Measurements from ENCODE around the gene NHLRC3. TPM values are rescaled to one million over a fixed set of nuclear protein-coding genes. Genes with fewer than 3 reads are reported as not detected.

NHLRC3 gene
- total RNA-seq, 2 donors from 2014 or later = 20.1 to 21.0 TPM

DNA sequence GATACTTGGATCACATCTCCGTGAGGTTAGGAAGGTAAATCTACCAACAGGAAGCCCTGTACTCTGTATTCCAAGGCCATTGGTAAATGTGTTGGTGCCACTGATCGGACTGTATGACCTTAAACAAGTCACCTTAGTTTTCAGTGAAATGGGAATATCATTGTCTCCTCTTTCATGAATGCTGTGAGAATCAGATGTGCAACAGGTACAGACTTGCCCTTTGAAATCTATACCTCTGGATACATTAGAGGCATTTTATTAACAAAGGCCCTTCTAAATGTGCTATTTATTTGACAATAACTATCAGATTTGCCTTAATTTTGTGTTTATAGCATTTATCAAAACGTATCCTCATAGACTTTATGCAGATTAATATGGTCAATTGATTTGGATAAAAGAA is 11.0 kb downstream of the NHLRC3 start:
- ATAC-seq (no peak), DNase-seq (no peak)
- H3K9me3 ChIP-seq = no peaks in the 10 kb centered on the region
- intact Hi-C loops (cut with DNase I) = no loop called here
- H3K4me3 ChIP-seq = no peak overlapping the region
- WGBS, 2 donors = 82 to 90% methylated on average over 3 of the region's 3 CpGs
- no peak overlapping the region for H3K27ac ChIP-seq
- H3K4me1 ChIP-seq = no peaks in the 10 kb centered on the region
- H3K36me3 ChIP-seq (replicated peaks in 1 of 2; ENCODE audit: insufficient read depth in 1 of 2, low read depth in 2 of 2) = peaks cover 0 to under 1% of the 10 kb centered on the region in 2 donors
- H3K27me3 ChIP-seq = no peaks in the 10 kb centered on the region
- TF ChIP-seq, protein P1, sequence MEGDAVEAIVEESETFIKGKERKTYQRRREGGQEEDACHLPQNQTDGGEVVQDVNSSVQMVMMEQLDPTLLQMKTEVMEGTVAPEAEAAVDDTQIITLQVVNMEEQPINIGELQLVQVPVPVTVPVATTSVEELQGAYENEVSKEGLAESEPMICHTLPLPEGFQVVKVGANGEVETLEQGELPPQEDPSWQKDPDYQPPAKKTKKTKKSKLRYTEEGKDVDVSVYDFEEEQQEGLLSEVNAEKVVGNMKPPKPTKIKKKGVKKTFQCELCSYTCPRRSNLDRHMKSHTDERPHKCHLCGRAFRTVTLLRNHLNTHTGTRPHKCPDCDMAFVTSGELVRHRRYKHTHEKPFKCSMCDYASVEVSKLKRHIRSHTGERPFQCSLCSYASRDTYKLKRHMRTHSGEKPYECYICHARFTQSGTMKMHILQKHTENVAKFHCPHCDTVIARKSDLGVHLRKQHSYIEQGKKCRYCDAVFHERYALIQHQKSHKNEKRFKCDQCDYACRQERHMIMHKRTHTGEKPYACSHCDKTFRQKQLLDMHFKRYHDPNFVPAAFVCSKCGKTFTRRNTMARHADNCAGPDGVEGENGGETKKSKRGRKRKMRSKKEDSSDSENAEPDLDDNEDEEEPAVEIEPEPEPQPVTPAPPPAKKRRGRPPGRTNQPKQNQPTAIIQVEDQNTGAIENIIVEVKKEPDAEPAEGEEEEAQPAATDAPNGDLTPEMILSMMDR (IDR thresholded peaks at IDR 0.05) = no peak
- TF ChIP-seq POLR2A (IDR thresholded peaks at IDR 0.05) = no peak

DNA sequence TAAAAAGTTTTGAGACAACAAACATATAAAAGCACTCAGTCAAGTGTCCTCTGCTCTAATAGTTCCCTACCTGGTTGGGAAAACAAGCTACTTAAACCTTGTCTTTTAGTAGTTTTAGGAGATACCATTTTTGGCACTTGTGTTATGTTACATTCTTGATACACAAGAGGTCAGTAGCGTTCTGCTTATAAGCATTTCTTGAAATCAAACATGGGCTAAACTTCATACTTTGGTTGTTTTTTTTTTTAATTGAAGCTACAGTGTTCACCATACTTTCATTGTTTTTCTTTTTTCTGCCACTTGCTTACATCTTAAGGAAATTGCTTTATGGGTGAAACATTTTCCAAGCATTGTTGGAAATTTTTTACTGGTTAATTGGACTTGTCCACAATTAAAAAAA is 12.9 kb downstream of the NHLRC3 start:
- intact Hi-C loops (cut with DNase I) = no loop called here
- H3K36me3 ChIP-seq (replicated peaks in 1 of 2; ENCODE audit: insufficient read depth in 1 of 2, low read depth in 2 of 2) = no peaks in the 10 kb centered on the region
- TF ChIP-seq, protein P1 (IDR thresholded peaks at IDR 0.05) = peak in 4 of 7 experiments; percentile 11 to 30 (median 22)
- TF ChIP-seq POLR2A (IDR thresholded peaks at IDR 0.05) = no peak
- ATAC-seq = no peak
- H3K27me3 ChIP-seq = no peaks in the 10 kb centered on the region
- DNase-seq = no peak
- WGBS, 2 donors = 26 to 42% methylated on average over 1 of the region's 1 CpG
- H3K4me1 ChIP-seq = no peaks in the 10 kb centered on the region
- H3K27ac ChIP-seq = no peak overlapping the region
- H3K9me3 ChIP-seq = no peaks in the 10 kb centered on the region
- no peak overlapping the region for H3K4me3 ChIP-seq

DNA sequence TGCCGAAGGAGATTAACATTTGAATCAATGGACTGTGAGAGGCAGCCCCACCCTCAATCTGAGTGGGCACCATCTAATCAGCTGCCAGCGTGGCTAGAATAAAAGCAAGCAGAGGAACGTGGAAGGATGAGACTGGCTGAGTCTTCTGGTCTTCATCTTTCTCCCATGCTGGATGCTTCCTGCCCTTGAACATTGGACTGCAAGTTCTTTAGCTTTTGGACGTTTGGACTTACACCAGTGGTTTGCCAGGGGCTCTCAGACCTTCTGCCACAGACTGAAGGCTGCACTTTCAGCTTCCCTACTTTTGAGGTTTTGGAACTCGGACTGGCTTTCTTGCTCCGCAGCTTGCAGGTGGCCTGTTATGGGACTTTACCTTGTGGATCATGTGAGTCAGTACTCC is 14.7 kb downstream of the NHLRC3 start:
- intact Hi-C loops (cut with DNase I) = no loop called here
- Histone ChIP-seq H3K4me1 (no peaks in the 10 kb centered on the region), H3K4me3 (no peak overlapping the region), H3K9me3 (no peaks in the 10 kb centered on the region), H3K27me3 (no peaks in the 10 kb centered on the region), H3K27ac (no peak overlapping the region), H3K36me3 (replicated peaks in 1 of 2; ENCODE audit: insufficient read depth in 1 of 2, low read depth in 2 of 2) (no peaks in the 10 kb centered on the region)
- ATAC-seq (no peak), DNase-seq (no peak)
- TF ChIP-seq POLR2A (IDR thresholded peaks at IDR 0.05) = no peak
- WGBS, 2 donors = 67 to 77% methylated on average over 6 of the region's 6 CpGs

DNA sequence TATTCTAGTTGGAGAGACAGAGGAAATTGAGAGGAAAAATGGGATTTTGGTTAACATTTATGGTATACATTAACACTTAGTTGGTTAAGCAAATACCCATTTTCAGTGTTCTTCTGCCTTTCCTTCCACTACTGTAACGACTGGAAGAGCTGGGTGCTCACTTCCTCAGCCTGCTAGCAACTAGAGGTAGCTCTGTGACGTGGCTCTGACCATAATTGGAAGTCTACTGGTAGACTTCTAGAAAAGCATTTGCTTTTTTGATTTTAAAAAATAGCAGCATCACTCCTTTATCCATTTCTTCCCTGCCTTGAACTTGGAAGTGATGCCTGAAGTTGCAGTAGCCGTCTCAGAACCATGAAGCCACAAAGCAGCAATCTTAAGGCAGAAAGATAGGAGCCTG is 15.9 kb downstream of the NHLRC3 start:
- H3K27me3 ChIP-seq = no peaks in the 10 kb centered on the region
- intact Hi-C loops (cut with DNase I) = no loop called here
- TF ChIP-seq, protein P1 (IDR thresholded peaks at IDR 0.05) = no peak
- TF ChIP-seq POLR2A (IDR thresholded peaks at IDR 0.05) = no peak
- no peaks in the 10 kb centered on the region for H3K9me3 ChIP-seq
- ATAC-seq (no peak), DNase-seq (no peak)
- no peaks in the 10 kb centered on the region for H3K36me3 ChIP-seq (replicated peaks in 1 of 2; ENCODE audit: insufficient read depth in 1 of 2, low read depth in 2 of 2)
- WGBS, 2 donors = 80 to 84% methylated on average over 3 of the region's 3 CpGs
- no peak overlapping the region for H3K4me3 ChIP-seq
- no peak overlapping the region for H3K27ac ChIP-seq
- H3K4me1 ChIP-seq = no peaks in the 10 kb centered on the region

DNA sequence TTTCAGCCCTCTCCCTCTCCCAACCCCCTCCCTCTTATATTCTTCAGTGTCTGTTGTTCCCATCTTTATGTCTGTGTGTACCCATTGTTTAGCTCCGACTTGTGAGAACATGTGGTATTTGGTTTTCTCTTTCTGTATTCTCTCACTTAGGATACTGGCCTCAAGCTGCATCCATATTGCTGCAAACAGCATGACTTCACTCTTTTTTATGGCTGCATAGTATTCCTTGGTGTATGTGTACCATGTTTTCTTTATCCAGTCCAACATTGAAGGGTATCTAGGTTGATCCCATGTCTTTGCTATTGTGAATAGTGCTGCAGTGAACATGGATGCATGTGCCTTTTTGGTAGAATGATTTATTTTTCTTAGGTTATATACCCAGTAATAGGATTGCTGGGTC is 17.8 kb downstream of the NHLRC3 start:
- H3K27me3 ChIP-seq = no peaks in the 10 kb centered on the region
- no peak for ATAC-seq
- 93 to 96% methylated on average over 1 of the region's 1 CpG for WGBS, 2 donors

More for the DNA sequence above, 17.8 kb downstream of the NHLRC3 start:
- H3K36me3 ChIP-seq (replicated peaks in 1 of 2; ENCODE audit: insufficient read depth in 1 of 2, low read depth in 2 of 2) = no peaks in the 10 kb centered on the region
- intact Hi-C loops (cut with DNase I) = no loop called here
- H3K4me3 ChIP-seq = no peak overlapping the region
- no peak for TF ChIP-seq POLR2A (IDR thresholded peaks at IDR 0.05)
- TF ChIP-seq, protein P1 (IDR thresholded peaks at IDR 0.05) = no peak
- no peak for DNase-seq
- H3K4me1 ChIP-seq = no peaks in the 10 kb centered on the region
- H3K9me3 ChIP-seq = no peaks in the 10 kb centered on the region
- H3K27ac ChIP-seq = no peak overlapping the region
